HG03066 (cell line): ENCODE results near the gene ZNF624.

Experiments
- ATAC-seq: cut with Tn5 transposase; IDR thresholded peaks from one replicate; pipeline ENCODE4 v1.9.1; 2021; ENCODE audit warnings: low read depth; ENCODE audit not compliant: unreplicated experiment

ZNF624 gene

GRCh38 chr17:16599537-16599936 lies 54.1 kb downstream of the ZNF624 start:
- ATAC-seq = no peak

GRCh38 chr17:16593356-16594102 lies 60.1 kb downstream of the ZNF624 start:
- no peak for ATAC-seq

- ATAC-seq = peak; percentile 70
These were observed 64.3 kb downstream of the ZNF624 start for GRCh38 chr17:16589097-16589969.

- ATAC-seq = no peak
These were observed 67.9 kb downstream of the ZNF624 start for GRCh38 chr17:16585796-16586195.

- ATAC-seq = no peak
These were observed 69.2 kb downstream of the ZNF624 start for GRCh38 chr17:16584273-16584995.

GRCh38 chr17:16583781-16584180 lies 69.9 kb downstream of the ZNF624 start:
- ATAC-seq = no peak

- no peak for ATAC-seq
These were observed 80.2 kb downstream of the ZNF624 start for GRCh38 chr17:16573466-16573865.
